Naive B cell (primary cell): ENCODE measurements around the gene ZNF304. TPM values are rescaled to one million over a fixed set of nuclear protein-coding genes. Genes with fewer than 3 reads are reported as not detected.

Experiments
- ATAC-seq, 2 donors: fragments of 150-1000 bp; cut with Tn5 transposase; 2 replicates each; pipeline ENCODE4 v1.10.0; 2021; ENCODE audit warnings: low read depth in 2 of 2, mild to moderate bottlenecking in 2 of 2, moderate library complexity in 2 of 2
- DNase-seq: peaks from one replicate; pipeline ENCODE4 v3.0.0; 2022
- H3K27ac Mint-ChIP-seq, 6 donors: one replicate each; pipeline ENCODE4 v1.8.0; 2020 to 2022; ENCODE audit warnings: mild to moderate bottlenecking in 6 of 6, mixed read lengths in 6 of 6, moderate library complexity in 5 of 6, inconsistent platforms in 2 of 6
- H3K27me3 Mint-ChIP-seq, 3 donors: one replicate each; pipeline ENCODE4 v1.8.0; 2021 to 2022; ENCODE audit warnings: mixed read lengths in 3 of 3, mild to moderate bottlenecking in 1 of 3
- H3K36me3 Mint-ChIP-seq, 2 donors: one replicate each; pipeline ENCODE4 v1.8.0; 2020 to 2022; ENCODE audit warnings: mixed read lengths in 2 of 2, inconsistent platforms in 1 of 2, mild to moderate bottlenecking in 1 of 2
- H3K4me1 Mint-ChIP-seq, 3 donors: one replicate each; pipeline ENCODE4 v1.8.0; 2020 to 2022; ENCODE audit warnings: mixed read lengths in 3 of 3, inconsistent platforms in 1 of 3, mild to moderate bottlenecking in 1 of 3, moderate library complexity in 1 of 3
- H3K4me3 Mint-ChIP-seq, 8 donors: one replicate each; pipeline ENCODE4 v1.8.0; 2020 to 2022; ENCODE audit warnings: mild to moderate bottlenecking in 8 of 8, mixed read lengths in 8 of 8, moderate library complexity in 8 of 8, inconsistent platforms in 2 of 8
- H3K9me3 Mint-ChIP-seq, 7 donors: one replicate each; pipeline ENCODE4 v1.8.0; 2020 to 2022; ENCODE audit warnings: mixed read lengths in 7 of 7, mild to moderate bottlenecking in 5 of 7, inconsistent platforms in 2 of 7, moderate library complexity in 1 of 7
- polyA plus RNA-seq, 6 donors: library from polyadenylated mRNA; unstranded; fragments of 300-500 nt; fragmentation: Illumina TruSeq; gene quantifications; one replicate each; pipeline ENCODE4 v1.2.3, GENCODE V29; 2021; ENCODE audit warnings: low read depth in 6 of 6

The ZNF304 gene
- 1 to 10 TPM; 4.1 to 8.4 (median 5.0) TPM for polyA plus RNA-seq

GRCh38 chr19:57350877-57351805 lies at the start of gene ZNF304:
ZNF304 (plus strand) TSS chr19:57351271; CDS start chr19:57351665, 394 bp downstream.
- Mint-ChIP-seq H3K4me1 (peaks cover 33 to 41% (median 39%) of the 10 kb centered on the region in 3 donors), H3K4me3 (peak within 1 kb of the TSS; percentile 90 to 99 (median 97)), H3K9me3 (peaks cover 0 to 13% (median 4%) of the 10 kb centered on the region in 7 donors), H3K36me3 (peaks cover 26 to 38% of the 10 kb centered on the region in 2 donors), H3K27ac (peak within 1 kb of the TSS; percentile 84 to 98 (median 96)), H3K27me3 (peaks cover 0 to 13% (median 9%) of the 10 kb centered on the region in 3 donors)
- ATAC-seq (peak; percentile 100), DNase-seq (peak; percentile 83)

DNA sequence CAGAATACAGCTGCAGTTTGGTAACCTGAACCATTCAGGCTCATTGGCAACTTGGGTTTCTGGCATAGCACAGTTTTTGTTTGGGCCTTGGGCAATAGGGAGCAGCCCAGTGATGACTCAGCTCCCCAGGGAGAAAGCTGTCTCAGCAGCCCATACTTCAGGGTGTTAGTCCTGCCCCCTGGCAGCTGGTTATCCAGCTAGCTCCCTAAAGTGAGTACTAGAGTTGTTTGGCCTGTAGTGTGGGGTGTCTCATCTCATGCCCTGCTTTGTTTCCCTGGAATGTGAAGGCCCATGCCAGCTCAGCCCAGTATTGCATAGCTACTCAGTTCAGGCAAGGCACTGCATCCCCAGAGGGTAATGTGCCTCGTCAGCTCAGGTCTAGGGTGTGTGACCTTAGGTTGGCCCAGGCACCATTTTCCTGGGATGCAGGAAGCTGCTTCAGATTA lies 49.0 kb upstream of the ZNF304 start:
- Mint-ChIP-seq H3K27ac (no peak overlapping the region), H3K36me3 (peaks cover 5 to 7% of the 10 kb centered on the region in 2 donors), H3K9me3 (no peaks in the 10 kb centered on the region), H3K4me3 (no peak overlapping the region), H3K4me1 (peaks cover 8 to 22% (median 21%) of the 10 kb centered on the region in 3 donors), H3K27me3 (no peaks in the 10 kb centered on the region)
- no peak for DNase-seq
- no peak for ATAC-seq

DNA sequence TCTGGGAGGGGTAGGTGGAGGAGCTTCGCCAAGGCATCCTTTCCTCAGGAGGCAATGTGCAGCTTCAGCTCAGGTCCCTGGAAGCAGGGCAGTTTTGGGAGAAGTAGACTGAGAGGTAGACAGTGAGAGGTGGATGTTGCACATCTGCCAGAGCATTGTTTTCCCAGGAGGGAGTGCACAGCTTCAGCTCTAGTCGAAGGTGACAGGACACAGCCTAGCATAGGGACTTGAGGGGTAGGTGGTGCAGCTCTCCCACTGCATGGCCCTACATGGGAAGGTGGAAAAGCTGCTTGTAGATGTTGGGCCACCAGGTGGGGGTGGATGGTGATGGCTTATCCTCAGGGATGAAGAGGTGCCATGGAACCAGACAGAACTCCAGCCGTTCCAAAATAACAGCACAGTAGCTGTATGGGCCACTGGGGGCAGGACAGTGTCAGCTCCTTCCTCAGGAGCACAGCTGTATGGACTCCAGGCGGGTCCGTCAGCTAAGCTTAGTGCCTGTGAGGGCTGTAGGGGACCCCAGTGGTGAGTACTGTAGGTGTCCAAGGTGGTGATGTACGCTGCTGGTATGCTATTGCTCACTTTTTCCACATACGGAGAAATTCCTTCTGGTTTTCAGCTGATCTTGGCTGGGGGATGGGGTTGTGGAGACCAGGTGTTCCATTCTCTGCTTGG lies 48.2 kb upstream of the ZNF304 start:
- Mint-ChIP-seq H3K36me3 (peaks cover 5 to 7% of the 10 kb centered on the region in 2 donors), H3K4me1 (peaks cover 7 to 18% (median 17%) of the 10 kb centered on the region in 3 donors), H3K9me3 (no peaks in the 10 kb centered on the region), H3K27ac (peak overlapping the region in 4 of 6 donors; percentile 51 to 86 (median 58)), H3K4me3 (no peak overlapping the region), H3K27me3 (no peaks in the 10 kb centered on the region)
- DNase-seq (no peak), ATAC-seq (no peak)

- H3K27me3 Mint-ChIP-seq = no peaks in the 10 kb centered on the region
- no peak overlapping the region for H3K4me3 Mint-ChIP-seq
- ATAC-seq (no peak), DNase-seq (no peak)
- H3K4me1 Mint-ChIP-seq = peaks cover 7 to 19% (median 12%) of the 10 kb centered on the region in 3 donors
- H3K36me3 Mint-ChIP-seq = peaks cover 0 to 7% of the 10 kb centered on the region in 2 donors
- H3K9me3 Mint-ChIP-seq = peaks cover 0 to 4% (median 0%) of the 10 kb centered on the region in 7 donors
- no peak overlapping the region for H3K27ac Mint-ChIP-seq
These were observed 46.0 kb upstream of the ZNF304 start for GRCh38 chr19:57305056-57305455.

- Mint-ChIP-seq H3K36me3 (no peaks in the 10 kb centered on the region), H3K27me3 (peaks cover 0 to 11% (median 0%) of the 10 kb centered on the region in 3 donors), H3K27ac (no peak overlapping the region), H3K4me3 (no peak overlapping the region), H3K4me1 (peaks cover 0 to 6% (median 0%) of the 10 kb centered on the region in 3 donors), H3K9me3 (peaks cover 0 to 4% (median 0%) of the 10 kb centered on the region in 7 donors)
- DNase-seq = no peak
- no peak for ATAC-seq
These were observed 42.6 kb upstream of the ZNF304 start for GRCh38 chr19:57308514-57308913.

GRCh38 chr19:57310792-57311191 lies 40.3 kb upstream of the ZNF304 start:
- Mint-ChIP-seq H3K4me1 (peaks cover 0 to 3% (median 0%) of the 10 kb centered on the region in 3 donors), H3K9me3 (peaks cover 0 to 4% (median 0%) of the 10 kb centered on the region in 7 donors), H3K27ac (no peak overlapping the region), H3K4me3 (no peak overlapping the region), H3K36me3 (no peaks in the 10 kb centered on the region), H3K27me3 (peaks cover 10 to 34% (median 18%) of the 10 kb centered on the region in 3 donors)
- ATAC-seq = no peak
- no peak for DNase-seq

GRCh38 chr19:57314146-57314545 lies 36.9 kb upstream of the ZNF304 start:
- H3K27ac Mint-ChIP-seq = no peak overlapping the region
- H3K9me3 Mint-ChIP-seq = peaks cover 0 to 5% (median 2%) of the 10 kb centered on the region in 7 donors
- no peak for DNase-seq
- peaks cover 0 to 3% (median 0%) of the 10 kb centered on the region in 3 donors for H3K4me1 Mint-ChIP-seq
- no peak for ATAC-seq
- H3K27me3 Mint-ChIP-seq = peaks cover 19 to 60% (median 44%) of the 10 kb centered on the region in 3 donors
- no peak overlapping the region for H3K4me3 Mint-ChIP-seq
- H3K36me3 Mint-ChIP-seq = no peaks in the 10 kb centered on the region

- ATAC-seq (no peak), DNase-seq (no peak)
- Mint-ChIP-seq H3K36me3 (no peaks in the 10 kb centered on the region), H3K9me3 (peaks cover 0 to 8% (median 0%) of the 10 kb centered on the region in 7 donors), H3K4me3 (no peak overlapping the region), H3K27me3 (peaks cover 19 to 59% (median 44%) of the 10 kb centered on the region in 3 donors), H3K4me1 (peaks cover 19 to 31% (median 24%) of the 10 kb centered on the region in 3 donors), H3K27ac (no peak overlapping the region)
These were observed 33.6 kb upstream of the ZNF304 start for GRCh38 chr19:57317503-57317902.

DNA sequence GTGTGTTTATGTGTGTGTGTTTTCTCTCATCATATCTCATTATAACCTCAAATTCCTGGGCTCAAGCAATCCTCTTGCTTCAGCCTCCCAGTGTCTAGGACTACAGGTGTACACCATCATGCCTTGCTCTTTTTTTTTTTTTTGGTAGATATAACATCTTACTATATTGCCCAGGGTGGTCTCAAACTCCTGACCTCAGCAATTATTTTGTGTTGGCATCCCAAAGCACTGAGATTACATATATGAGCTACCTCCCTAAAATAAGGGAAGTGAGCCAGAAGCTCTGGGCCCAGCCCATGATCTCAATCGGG lies 31.2 kb upstream of the ZNF304 start:
- peaks cover 23 to 40% (median 33%) of the 10 kb centered on the region in 3 donors for H3K4me1 Mint-ChIP-seq
- DNase-seq (no peak), ATAC-seq (peak; percentile 0 to 60)
- H3K4me3 Mint-ChIP-seq = peak overlapping the region; percentile 92 to 98 (median 97)
- peaks cover 8 to 13% of the 10 kb centered on the region in 2 donors for H3K36me3 Mint-ChIP-seq
- H3K27me3 Mint-ChIP-seq = peaks cover 19 to 36% (median 35%) of the 10 kb centered on the region in 3 donors
- peaks cover 0 to 11% (median 2%) of the 10 kb centered on the region in 7 donors for H3K9me3 Mint-ChIP-seq
- peak overlapping the region; percentile 93 to 100 (median 98) for H3K27ac Mint-ChIP-seq

DNA sequence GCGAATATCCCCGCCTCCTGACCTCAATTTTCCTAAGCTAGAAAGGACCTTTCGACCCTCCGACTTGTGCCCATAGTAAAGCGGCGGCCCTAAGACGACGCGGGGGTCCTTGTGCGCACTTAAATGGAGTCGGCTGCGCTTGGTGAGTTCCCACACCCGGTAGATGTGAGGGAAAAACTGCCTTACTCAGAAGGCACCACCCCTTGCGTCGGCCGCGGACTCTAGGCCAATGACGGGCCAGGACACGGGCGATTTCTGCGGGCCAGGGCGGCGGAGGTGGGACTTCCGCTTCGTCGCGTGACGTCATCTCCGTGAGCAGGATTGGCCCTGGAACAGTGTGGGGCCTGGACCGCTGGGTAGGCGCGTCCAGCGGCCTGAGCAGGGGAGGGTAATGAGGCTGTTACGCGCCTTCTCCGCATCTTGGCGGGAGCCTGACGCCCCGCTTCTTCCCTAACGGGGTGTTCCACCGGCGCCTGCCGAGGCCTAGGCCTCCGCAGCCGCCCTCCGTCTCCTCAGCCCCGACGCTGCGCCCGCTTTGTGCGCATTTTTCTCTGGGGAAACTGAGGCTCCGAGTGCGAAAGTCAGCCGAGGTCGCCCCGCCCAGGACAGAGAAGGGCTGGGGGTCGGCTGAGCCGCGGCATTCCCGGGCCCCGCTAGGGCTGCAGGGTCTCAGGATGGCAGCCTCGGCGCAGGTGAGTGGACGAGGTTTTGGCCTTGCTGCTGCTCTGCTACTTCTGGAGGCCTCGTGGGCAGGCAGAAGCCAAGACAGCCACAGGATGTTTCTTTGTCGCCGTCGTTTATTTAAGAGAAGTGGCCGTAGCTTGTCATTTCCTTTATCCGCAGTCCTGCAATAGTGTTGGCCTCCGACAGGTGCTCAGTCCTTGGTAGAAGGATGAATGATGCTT lies 30.6 kb upstream of the ZNF304 start, which contains the start of gene ZNF543:
Gene ZNF543, plus strand, starts transcription at position 293 of the 905 bp plus-strand sequence. Its CDS starts 382 bp downstream, at position 675.
- Mint-ChIP-seq H3K27ac (peak within 1 kb of the TSS; percentile 93 to 100 (median 98)), H3K36me3 (peaks cover 10 to 18% of the 10 kb centered on the region in 2 donors), H3K4me3 (peak within 1 kb of the TSS; percentile 92 to 98 (median 97)), H3K27me3 (peaks cover 13 to 30% (median 29%) of the 10 kb centered on the region in 3 donors), H3K4me1 (peaks cover 23 to 40% (median 33%) of the 10 kb centered on the region in 3 donors), H3K9me3 (peaks cover 0 to 11% (median 4%) of the 10 kb centered on the region in 7 donors)
- DNase-seq (peak; percentile 89), ATAC-seq (peak; percentile 92 to 95)

DNA sequence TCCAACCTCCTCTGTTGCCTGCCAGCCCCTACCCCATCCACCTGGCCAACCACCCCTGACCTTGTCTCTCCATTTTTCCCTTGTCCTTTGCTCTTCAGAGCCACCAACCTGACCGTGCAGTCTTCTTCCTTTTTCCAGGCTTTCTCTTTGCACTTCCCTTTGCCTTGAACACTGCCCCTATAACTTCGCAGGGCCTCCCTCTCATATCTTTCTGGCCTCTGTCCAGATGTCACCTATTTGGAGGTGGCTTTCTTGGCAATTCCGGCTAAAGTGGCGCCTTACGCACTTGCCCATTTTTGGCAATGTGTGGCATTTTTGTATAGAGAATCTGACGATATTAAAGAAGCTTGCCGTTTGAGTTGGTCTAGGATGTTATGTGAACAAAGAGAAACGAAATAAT lies 30.0 kb upstream of the ZNF304 start:
- no peak for DNase-seq
- Mint-ChIP-seq H3K4me1 (peaks cover 23 to 40% (median 38%) of the 10 kb centered on the region in 3 donors), H3K4me3 (peak overlapping the region; percentile 92 to 98 (median 97)), H3K27me3 (peaks cover 6 to 23% (median 22%) of the 10 kb centered on the region in 3 donors), H3K36me3 (peaks cover 10 to 18% of the 10 kb centered on the region in 2 donors), H3K27ac (peak overlapping the region; percentile 93 to 100 (median 98)), H3K9me3 (peaks cover 0 to 11% (median 4%) of the 10 kb centered on the region in 7 donors)
- ATAC-seq = no peak

DNA sequence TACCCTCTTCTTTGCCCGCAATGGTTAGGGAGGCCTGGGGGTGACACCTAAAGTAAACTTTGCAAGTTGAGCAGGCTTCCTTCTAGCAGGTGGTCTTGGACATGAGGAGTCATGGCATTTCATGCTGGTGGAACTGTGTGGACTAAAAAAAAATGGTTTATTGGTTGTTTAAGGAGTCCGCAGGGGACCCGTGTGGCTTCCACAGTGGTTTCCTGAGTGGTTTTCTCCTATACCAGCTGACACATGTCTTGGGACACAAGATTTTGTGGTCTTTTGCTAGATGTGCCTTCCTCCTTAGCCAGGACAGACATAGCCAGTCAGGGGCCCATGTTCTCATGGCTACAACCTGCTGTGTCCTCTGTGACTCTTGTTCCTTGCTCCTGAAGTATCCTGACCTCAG lies 29.3 kb upstream of the ZNF304 start:
- DNase-seq (no peak), ATAC-seq (no peak)
- Mint-ChIP-seq H3K27me3 (peaks cover 1 to 16% (median 16%) of the 10 kb centered on the region in 3 donors), H3K36me3 (peaks cover 11 to 18% of the 10 kb centered on the region in 2 donors), H3K9me3 (peaks cover 0 to 14% (median 4%) of the 10 kb centered on the region in 7 donors), H3K27ac (peak overlapping the region in 3 of 6 donors; percentile 27 to 65 (median 33)), H3K4me1 (peaks cover 23 to 43% (median 40%) of the 10 kb centered on the region in 3 donors), H3K4me3 (peak overlapping the region in 7 of 8 donors; percentile 92 to 98 (median 97))
